Measurements from ENCODE around the gene GAB3.

The GAB3 gene

DNA sequence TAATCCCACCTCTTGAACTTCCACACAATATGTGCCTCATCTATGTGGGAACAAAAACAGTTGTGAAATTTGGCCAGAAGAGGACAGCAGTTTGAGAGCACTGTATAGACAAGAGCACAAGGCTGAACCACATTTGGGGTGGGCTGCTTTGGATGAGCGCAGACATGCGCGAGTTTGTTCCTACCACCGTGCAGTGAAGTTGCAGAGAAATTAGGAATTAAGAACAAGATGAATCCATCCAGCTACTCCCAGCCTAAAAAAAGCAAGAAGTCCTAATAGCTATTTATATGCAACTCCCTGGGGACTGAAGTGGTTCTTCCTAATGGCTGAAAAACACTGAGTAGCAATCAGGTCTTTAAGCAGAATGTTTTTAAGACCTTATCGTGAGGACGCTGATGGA is 1.0 kb downstream of the GAB3 start:
- DNase-seq: no peak

GRCh38 chrX:154748712-154749339 is 2.1 kb downstream of the GAB3 start:
- peak; percentile 37 for DNase-seq

DNA sequence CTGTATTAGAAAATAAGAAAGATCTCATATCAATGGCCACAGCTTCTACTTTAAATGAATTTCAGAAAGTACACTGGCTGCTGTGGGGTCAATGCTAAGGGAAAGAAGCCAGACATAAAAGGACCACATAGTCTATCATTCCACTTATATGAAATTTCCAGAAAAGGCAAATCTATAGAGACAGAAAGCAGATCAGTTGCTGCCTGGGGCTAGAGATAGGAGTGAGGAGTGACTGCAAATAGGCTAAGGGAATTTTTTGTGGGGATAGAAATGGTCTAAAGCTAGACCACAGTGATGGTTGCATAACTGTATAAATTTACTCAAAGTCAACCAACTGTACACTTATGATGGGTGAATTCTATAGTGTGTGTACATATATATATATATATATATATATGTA is 8.3 kb downstream of the GAB3 start:
- no peak for DNase-seq

DNA sequence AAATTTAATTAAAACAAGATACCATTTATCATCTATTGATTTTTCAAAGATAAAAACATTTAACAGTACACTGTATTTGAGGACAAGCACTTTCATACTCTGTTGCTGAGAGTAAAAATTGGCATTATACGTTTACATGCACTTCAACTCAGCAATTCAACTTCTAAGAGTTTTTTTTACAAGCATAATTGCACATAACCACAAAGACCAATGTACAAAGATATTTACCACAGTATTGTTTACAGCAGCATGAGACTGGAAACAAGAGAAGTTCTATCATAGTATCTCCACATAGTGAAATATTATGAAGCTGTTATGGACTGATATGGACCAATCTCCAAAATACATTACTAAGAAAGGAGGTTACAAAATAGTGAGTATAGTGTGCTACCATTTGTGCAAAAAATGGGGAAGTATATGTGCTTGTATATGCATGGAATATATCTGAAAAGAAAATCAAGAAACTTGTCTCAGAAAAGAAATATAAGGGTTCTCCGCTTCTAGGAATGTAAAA is 10.9 kb downstream of the GAB3 start:
- DNase-seq: no peak

DNA sequence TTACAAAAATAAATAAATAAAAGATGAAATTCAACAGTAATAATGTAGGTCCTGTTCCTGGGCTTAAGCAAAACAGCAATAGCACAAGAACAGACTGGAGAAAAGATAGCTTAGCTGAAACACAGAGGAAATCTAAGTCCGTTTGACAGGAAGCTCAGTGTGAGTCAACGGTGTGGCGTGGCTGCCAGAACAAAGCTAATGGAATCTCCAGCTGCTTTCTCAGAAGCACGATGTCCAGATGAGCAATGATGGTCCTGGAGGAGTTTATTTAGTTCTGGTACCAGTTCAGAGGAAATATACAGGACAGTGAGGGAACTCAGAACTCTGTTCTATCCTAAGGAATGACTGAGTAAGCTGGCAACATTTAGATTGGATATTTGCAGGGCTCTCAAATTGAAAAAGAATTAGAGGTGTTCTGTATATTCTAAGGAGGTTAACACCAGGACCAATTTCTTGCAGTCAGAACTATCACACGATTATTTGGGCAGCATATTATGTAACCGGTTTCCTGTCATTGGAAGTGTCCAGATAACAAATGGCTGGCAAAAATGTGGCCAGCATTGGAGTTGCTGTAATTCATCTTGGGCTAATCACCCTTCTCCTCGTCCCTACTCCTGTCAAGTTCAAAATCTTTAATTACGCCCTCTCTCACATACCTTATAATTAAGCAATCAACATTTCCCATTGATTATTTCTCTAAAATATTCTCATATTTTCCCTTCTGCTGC is 12.7 kb downstream of the GAB3 start:
- no peak for DNase-seq

DNA sequence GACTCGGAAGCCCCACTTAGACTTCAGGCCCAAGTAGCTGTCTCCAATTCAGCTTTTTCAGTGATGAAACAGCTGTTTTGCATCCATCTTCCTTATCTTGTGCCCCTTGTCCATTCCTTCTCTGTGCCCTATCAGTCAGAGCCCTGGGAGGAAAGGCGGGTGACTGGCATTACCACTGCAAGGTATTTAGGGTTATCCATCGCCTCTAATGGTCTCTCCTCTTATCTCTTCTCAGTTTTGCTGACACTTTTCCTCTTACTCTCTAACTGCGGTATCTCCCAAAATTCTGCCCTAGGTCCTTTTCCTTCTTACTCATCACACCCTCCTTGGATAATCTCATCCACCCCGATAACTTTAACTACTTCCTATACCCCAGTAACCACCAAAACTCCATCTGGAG is 13.7 kb downstream of the GAB3 start:
- no peak for DNase-seq

DNA sequence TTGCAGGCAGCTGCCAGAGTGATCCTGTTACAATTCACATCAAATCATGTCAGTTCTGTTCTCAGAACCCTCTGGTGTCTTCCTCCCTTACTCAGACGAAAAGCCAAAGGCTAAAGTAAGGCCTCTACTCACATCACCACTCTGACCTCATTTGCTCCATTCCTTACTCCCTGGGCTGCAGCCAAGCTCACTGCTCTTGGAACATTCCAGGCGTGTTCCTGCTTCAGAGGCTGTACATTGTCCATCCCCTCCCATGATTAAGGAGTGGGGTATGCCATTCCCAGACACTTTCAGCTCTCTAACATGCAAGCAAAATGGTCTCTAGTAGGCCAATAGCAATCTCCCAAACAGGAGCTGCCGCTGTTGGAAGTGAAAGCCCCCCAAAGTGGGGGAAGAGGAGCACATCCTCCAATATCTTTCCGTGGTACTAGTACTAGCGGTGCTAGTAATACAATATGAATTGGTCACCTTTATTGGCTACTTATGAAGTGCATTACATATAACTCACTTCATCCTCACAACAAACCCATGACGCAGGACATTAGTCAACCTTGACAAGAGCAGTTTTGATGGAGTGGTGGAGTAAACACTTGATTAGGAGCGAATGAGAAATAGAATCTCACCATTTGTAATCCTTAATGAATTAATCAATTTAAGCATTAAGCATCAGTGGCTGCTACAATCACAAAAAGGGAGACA is 15.0 kb downstream of the GAB3 start:
- no peak for DNase-seq

GRCh38 chrX:154734061-154734781 is 16.7 kb downstream of the GAB3 start:
- no peak for DNase-seq

GRCh38 chrX:154733066-154733425 is 17.8 kb downstream of the GAB3 start:
- DNase-seq: no peak

DNA sequence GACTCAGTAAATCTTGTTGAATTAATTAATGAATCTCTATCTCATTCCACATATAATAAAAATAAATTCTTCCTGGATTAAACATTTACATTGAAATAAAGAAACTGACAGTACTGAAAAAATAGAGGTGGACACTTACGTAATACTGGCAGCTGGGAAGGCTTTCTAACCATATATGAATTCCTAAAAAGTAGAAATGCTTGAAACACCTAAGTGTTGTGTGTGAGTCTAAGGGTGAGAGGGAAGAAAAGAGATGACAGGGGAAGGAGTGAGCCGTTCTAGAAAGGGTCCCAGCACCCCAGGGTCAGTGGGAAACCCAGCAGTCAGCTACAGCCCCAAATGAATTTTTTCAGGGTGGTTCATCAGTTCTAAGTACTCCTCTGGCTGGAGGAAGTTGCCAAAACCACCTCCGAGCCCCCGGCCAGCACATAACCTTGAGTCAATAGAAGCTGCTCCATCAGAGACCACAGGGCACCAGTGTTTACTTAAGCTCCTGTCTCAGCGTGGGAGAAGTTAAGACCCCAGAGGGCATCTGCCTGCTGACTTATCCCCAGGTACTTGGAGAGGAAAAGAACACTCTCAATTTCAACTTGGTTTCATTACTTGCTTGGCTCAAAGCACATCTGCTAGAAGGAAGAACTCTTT is 18.3 kb downstream of the GAB3 start:
- DNase-seq: no peak

- DNase-seq: no peak
These were observed 19.0 kb downstream of the GAB3 start for GRCh38 chrX:154731881-154732280.

DNA sequence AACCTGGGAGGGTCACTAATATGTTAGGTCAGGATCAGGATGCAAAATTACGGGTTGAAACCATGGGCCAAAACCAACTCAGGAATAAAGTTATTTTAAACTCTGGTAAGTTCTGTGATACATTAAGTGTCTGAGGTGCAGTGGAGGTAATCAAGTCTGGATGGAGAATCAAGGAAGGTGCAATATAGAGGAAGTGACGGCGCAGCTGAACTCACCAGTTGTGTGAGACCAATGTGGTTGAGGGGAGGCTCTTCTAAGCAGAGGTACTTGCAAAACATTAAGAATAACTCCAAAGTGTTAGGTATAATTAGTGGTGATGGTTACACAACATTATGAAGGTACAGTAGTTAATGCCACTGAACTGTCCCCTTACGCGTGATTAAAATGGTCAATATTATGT is 19.7 kb downstream of the GAB3 start:
- no peak for DNase-seq

GRCh38 chrX:154730253-154730891 is 20.5 kb downstream of the GAB3 start:
- DNase-seq: no peak

DNA sequence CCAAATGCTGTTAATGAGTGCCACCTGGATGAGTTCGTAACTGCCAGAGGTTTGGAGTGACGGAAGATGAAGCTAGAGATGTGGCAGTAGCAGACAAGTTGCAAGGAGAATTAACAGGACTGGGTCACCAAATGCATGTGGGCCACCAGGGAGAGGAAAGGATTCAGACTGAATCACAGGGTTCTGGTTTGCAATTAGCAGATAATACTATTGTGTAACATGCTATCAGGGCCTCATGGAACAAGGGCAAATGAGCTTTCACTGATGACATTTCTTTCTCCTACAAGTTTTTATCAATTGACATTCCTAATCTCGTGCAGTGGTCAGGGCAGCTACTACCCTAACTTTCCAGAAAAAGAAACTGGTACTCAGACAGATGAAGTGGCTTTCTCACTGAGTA is 21.4 kb downstream of the GAB3 start:
- DNase-seq: no peak

- no peak for DNase-seq
These were observed 22.3 kb downstream of the GAB3 start for GRCh38 chrX:154728431-154729190.

- DNase-seq: no peak
These were observed 23.0 kb downstream of the GAB3 start for GRCh38 chrX:154727871-154728270.

DNA sequence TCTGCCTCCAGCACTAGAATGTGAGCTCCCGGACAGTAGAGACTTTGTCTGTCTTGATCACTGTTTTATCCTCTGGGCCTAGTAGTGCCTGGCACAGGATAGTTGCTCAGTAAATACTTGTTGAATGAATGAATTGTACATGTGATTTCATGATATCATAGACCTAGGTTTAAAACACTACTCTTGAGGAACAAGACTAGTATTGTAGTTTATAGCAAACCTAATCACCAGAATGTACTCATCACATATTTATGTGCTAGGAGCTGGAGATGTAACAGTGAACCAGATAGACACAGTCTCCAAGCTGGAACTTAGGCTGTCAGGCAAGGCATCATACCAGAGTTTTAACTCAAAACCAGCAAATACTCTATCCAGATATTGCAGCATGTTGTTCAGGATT is 23.5 kb downstream of the GAB3 start:
- no peak for DNase-seq

- no peak for DNase-seq
These were observed 25.7 kb downstream of the GAB3 start for GRCh38 chrX:154724993-154725756.

GRCh38 chrX:154721155-154721554 is 29.7 kb downstream of the GAB3 start:
- no peak for DNase-seq

DNA sequence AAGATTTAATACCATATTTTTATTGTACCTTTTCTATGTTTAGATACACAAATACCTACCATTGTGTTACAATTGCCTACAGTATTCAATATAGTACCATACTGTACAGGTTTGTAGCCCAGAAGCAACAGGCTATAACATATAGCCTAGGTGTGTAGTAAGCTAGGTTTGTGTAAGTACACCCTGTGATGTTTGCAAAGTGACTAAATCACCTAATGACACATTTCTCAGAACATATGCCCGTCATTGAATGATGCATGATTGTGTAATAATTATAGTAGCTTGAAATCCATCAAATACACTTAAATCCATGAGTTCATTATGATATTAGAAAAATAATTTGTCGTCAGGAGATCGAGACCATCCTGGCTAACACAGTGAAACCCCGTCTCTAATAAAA is 30.8 kb downstream of the GAB3 start:
- no peak for DNase-seq

DNA sequence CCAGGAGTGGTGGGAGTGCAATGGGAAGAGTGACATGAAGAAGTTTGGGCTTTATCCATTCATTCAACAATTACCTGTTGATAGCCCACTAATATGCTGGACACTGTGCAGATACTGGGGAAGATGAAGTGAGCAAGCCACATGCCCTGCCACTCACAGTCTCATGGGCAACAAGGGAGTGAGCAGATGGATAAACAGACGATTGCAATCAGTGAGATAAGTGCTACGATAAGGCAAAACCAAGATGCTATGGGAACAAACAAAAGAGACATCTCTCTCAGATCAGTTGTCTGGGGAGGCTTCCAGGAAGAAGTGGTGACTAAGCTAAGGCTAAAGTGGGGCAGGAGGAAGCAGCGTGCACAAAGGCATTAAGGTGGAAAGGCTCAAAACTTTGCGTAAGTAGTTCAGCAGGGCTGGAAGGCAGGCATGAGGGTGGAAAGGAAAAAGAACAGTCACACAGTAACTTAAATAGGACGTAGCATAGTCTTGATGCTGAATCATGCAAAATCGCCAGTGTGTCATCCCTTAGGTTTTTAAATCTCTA is 31.7 kb downstream of the GAB3 start:
- no peak for DNase-seq

Data from activated T-cell treated with anti-CD3 and anti-CD28 coated beads for 4 hours (primary cell).